Loucy (cell line): ENCODE measurements around the gene NRXN3.

ENCODE experiments used
- H2AFZ ChIP-seq: fragments of 200-600 bp; sonication (generic); 2 replicates; pipeline ENCODE4 v1.6.0; 2016; ENCODE audit warnings: antibody characterized with exemption, mild to moderate bottlenecking, low read length, moderate library complexity
- H3F3A ChIP-seq: fragments of 200-600 bp; 2 replicates; pipeline ENCODE4 v1.6.0; 2016; ENCODE audit warnings: antibody characterized with exemption, low read depth, mild to moderate bottlenecking
- H3K27me3 ChIP-seq: fragments of 200-600 bp; sonication (generic); 2 replicates; pipeline ENCODE4 v1.6.1; 2014; ENCODE audit warnings: low read length, mild to moderate bottlenecking; ENCODE audit not compliant: insufficient read depth, poor library complexity, severe bottlenecking
- H3K36me3 ChIP-seq: fragments of 200-600 bp; sonication (generic); 2 replicates; pipeline ENCODE4 v1.6.1; 2016; ENCODE audit warnings: low read length; ENCODE audit not compliant: insufficient read depth
- H3K4me1 ChIP-seq: fragments of 200-600 bp; sonication (generic); 2 replicates; pipeline ENCODE4 v1.5.1; 2014; ENCODE audit warnings: low read length, mild to moderate bottlenecking; ENCODE audit not compliant: insufficient read depth, poor library complexity, severe bottlenecking
- H3K4me2 ChIP-seq: fragments of 200-600 bp; sonication (generic); 2 replicates; pipeline ENCODE4 v1.6.0; 2014; ENCODE audit warnings: antibody characterized with exemption, low read length, low read depth, mild to moderate bottlenecking; ENCODE audit not compliant: poor library complexity, severe bottlenecking
- H3K4me3 ChIP-seq: fragments of 200-600 bp; sonication (generic); 2 replicates; pipeline ENCODE4 v1.5.1; 2014; ENCODE audit warnings: low read length, mild to moderate bottlenecking, mixed read lengths; ENCODE audit not compliant: poor library complexity, severe bottlenecking
- H3K79me2 ChIP-seq: fragments of 200-600 bp; sonication (generic); 2 replicates; pipeline ENCODE4 v1.6.1; 2014; ENCODE audit warnings: low read length; ENCODE audit not compliant: insufficient read depth
- H3K9ac ChIP-seq: fragments of 200-600 bp; sonication (generic); 2 replicates; pipeline ENCODE4 v1.6.0; 2014; ENCODE audit warnings: mild to moderate bottlenecking, low read depth, low read length, moderate library complexity; ENCODE audit not compliant: poor library complexity, severe bottlenecking
- H3K9me2 ChIP-seq: fragments of 200-600 bp; sonication (generic); replicated peaks from 2 replicates; pipeline ENCODE4 v1.6.1; 2016; ENCODE audit warnings: low read depth, low read length, mixed read lengths
- H3K9me3 ChIP-seq: fragments of 200-600 bp; sonication (generic); 2 replicates; pipeline ENCODE4 v1.6.1; 2014; ENCODE audit warnings: mild to moderate bottlenecking, antibody characterized with exemption, low read length, low read depth; ENCODE audit not compliant: insufficient read depth
- H4K20me1 ChIP-seq: fragments of 200-600 bp; sonication (generic); 2 replicates; pipeline ENCODE4 v1.6.0; 2014; ENCODE audit warnings: antibody characterized with exemption, low read length, mild to moderate bottlenecking; ENCODE audit not compliant: insufficient read depth, poor library complexity, severe bottlenecking
- CTCF ChIP-seq: fragments of 200-600 bp; sonication (generic); conservative IDR thresholded peaks from 2 replicates; pipeline ENCODE4 v1.5.1; 2014; ENCODE audit warnings: mild to moderate bottlenecking, antibody characterized with exemption, low read length
- EZH2phosphoT487 ChIP-seq: fragments of 200-600 bp; IDR thresholded peaks from 2 replicates; pipeline ENCODE4 v1.6.1; 2018; ENCODE audit warnings: antibody characterized with exemption, mild to moderate bottlenecking, moderate library complexity, borderline replicate concordance

The NRXN3 gene

GRCh38 chr14:78747813-78748212 lies 577.6 kb downstream of the NRXN3 start:
- TF ChIP-seq CTCF (no peak), EZH2phosphoT487 (no peak)
- Histone ChIP-seq H3K9ac (no peak overlapping the region), H3K4me1 (no peaks in the 10 kb centered on the region), H3K9me2 (no peaks in the 10 kb centered on the region), H3K79me2 (no peaks in the 10 kb centered on the region), H3K36me3 (no peaks in the 10 kb centered on the region), H3K4me2 (no peak overlapping the region), H4K20me1 (no peaks in the 10 kb centered on the region), H2AFZ (no peak overlapping the region), H3K9me3 (no peaks in the 10 kb centered on the region), H3K27me3 (no peaks in the 10 kb centered on the region), H3F3A (no peaks in the 10 kb centered on the region), H3K4me3 (no peak overlapping the region)

DNA sequence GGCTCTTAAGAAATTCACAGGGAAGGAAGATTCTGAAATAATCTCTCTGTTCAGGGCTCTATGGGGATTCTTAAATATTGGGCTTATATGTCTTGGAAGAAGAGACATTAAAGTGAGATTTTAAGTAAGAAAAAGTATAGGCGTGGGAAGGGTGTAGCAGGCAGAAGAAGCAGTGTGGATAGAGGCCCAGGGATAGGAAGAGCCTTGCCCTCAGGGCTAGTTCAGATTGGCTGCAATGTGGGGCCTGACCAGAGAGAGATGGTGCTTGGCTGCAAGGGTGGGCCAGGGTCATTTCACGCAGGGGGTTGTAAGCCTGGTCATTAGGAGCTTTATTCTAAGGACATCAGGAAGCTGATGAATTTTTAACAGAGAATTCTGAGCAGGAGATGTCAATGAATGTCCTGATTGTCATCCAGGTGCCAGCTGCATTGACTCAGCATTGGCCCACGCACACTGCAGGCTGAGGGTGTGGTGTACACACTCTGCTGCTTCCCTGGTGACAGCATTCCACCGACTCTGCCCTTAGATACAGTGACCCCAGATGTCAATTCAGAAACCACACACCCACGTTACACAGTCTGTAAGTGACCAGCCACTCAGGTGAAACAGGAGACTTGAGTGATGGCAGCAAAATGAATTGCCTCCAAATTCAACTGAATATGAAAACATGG lies 582.5 kb downstream of the NRXN3 start:
- Histone ChIP-seq H3K9ac (no peak overlapping the region), H3K9me3 (no peaks in the 10 kb centered on the region), H3K9me2 (no peaks in the 10 kb centered on the region), H3K4me1 (no peaks in the 10 kb centered on the region), H3K4me2 (no peak overlapping the region), H3K27me3 (no peaks in the 10 kb centered on the region), H2AFZ (no peak overlapping the region), H3K36me3 (no peaks in the 10 kb centered on the region), H3K79me2 (no peaks in the 10 kb centered on the region), H3F3A (no peaks in the 10 kb centered on the region), H3K4me3 (no peak overlapping the region), H4K20me1 (no peaks in the 10 kb centered on the region)
- no peak for TF ChIP-seq EZH2phosphoT487
- TF ChIP-seq CTCF, result no peak

- H2AFZ ChIP-seq, result no peak overlapping the region
- H3K79me2 ChIP-seq, result no peaks in the 10 kb centered on the region
- no peaks in the 10 kb centered on the region for H3K27me3 ChIP-seq
- no peak overlapping the region for H3K4me3 ChIP-seq
- no peaks in the 10 kb centered on the region for H3K36me3 ChIP-seq
- TF ChIP-seq EZH2phosphoT487 (no peak), CTCF (no peak)
- no peaks in the 10 kb centered on the region for H3K4me1 ChIP-seq
- no peaks in the 10 kb centered on the region for H3F3A ChIP-seq
- H3K9me2 ChIP-seq, result no peaks in the 10 kb centered on the region
- no peaks in the 10 kb centered on the region for H4K20me1 ChIP-seq
- H3K4me2 ChIP-seq, result no peak overlapping the region
- H3K9ac ChIP-seq, result no peak overlapping the region
- no peaks in the 10 kb centered on the region for H3K9me3 ChIP-seq
Measured at GRCh38 chr14:78754059-78754458, 583.9 kb downstream of the NRXN3 start.
